ENCODE results near the gene MAP2K5. TPM values are rescaled to one million over a fixed set of nuclear protein-coding genes. Genes with fewer than 3 reads are reported as not detected.
A peak's percentile ranks its signal among the peaks of the same experiment; 100 is the strongest.

MAP2K5 gene
- total and polyA plus RNA-seq, 10 of the 15 experiments (the other 5 are each of a cell fraction or from before 2014, with no cell fraction given) = 1.3 to 19.4 (median 9.6) TPM

- peak; percentile 16; the same call in 1 of the 2 replicates for TF ChIP-seq DPF2 (IDR thresholded peaks at IDR 0.05)
- TF ChIP-seq SMC3 (IDR thresholded peaks at IDR 0.05; ENCODE audit: borderline replicate concordance, low read length) = peak; percentile 64; the same call in 1 of the 2 replicates
- no peak for TF ChIP-seq MYB (IDR thresholded peaks at IDR 0.05; ENCODE audit: borderline replicate concordance, low read depth, low read length)
- TF ChIP-seq RELA (IDR thresholded peaks at IDR 0.05; ENCODE audit: borderline replicate concordance, partially characterized antibody) = no peak
- 0 out of 2 replicates have a peak, but pooled peaks have one; percentile 16 for TF ChIP-seq NR2C1 (IDR thresholded peaks at IDR 0.05)
- no peak for TF ChIP-seq E4F1 (IDR thresholded peaks at IDR 0.05; ENCODE audit: borderline replicate concordance, partially characterized antibody)
- no peak for TF ChIP-seq ATF3 (IDR thresholded peaks at IDR 0.05; ENCODE audit: borderline replicate concordance, extremely low read depth, low read depth, low read length)
- TF ChIP-seq RB1 (IDR thresholded peaks at IDR 0.05; ENCODE audit: borderline replicate concordance) = no peak; the same call in 1 of the 2 replicates
- 0 out of 2 replicates have a peak, but pooled peaks have one; percentile 26 for TF ChIP-seq YY1 (IDR thresholded peaks at IDR 0.05; ENCODE audit: low read depth, low read length)
- TF ChIP-seq NFXL1 (IDR thresholded peaks at IDR 0.05; ENCODE audit: borderline replicate concordance) = no peak
- TF ChIP-seq NKRF (conservative IDR thresholded peaks at IDR 0.05) = no peak
- no peak for TF ChIP-seq SIN3A (IDR thresholded peaks at IDR 0.05; ENCODE audit: low read depth, low read length)
- peak in 1 of 2 experiments; percentile 48; a peak in 1 of 4 replicates for TF ChIP-seq ETV6 (conservative IDR thresholded peaks at IDR 0.05 in 1 of 2, IDR thresholded peaks at IDR 0.05 in 1 of 2; ENCODE audit: borderline replicate concordance in 1 of 2, low read depth in 1 of 2)
- TF ChIP-seq NFIC (IDR thresholded peaks at IDR 0.05; ENCODE audit: low read depth, low read length) = no peak
- TF ChIP-seq ZNF217 (IDR thresholded peaks at IDR 0.05) = no peak
- no peak for TF ChIP-seq JUND (IDR thresholded peaks at IDR 0.05; ENCODE audit: low read depth, low read length)
- no peak for TF ChIP-seq TAF1 (IDR thresholded peaks at IDR 0.05; ENCODE audit: borderline replicate concordance, low read depth, low read length)
- TF ChIP-seq ZNF24 (IDR thresholded peaks at IDR 0.05) = no peak
- TF ChIP-seq ZNF687 (IDR thresholded peaks at IDR 0.05) = peak; percentile 52; the same call in 1 of the 2 replicates
- TF ChIP-seq USF1 (IDR thresholded peaks at IDR 0.05; ENCODE audit: borderline replicate concordance, extremely low read length, insufficient read depth, low read depth, low read length) = no peak
- TF ChIP-seq SIX5 (IDR thresholded peaks at IDR 0.05; ENCODE audit: low read depth, low read length, severe bottlenecking) = no peak
Measured at GRCh38 chr15:67783303-67783702, 240.8 kb downstream of the MAP2K5 start (continued).

All from GM12878 (cell line).